Stimulated activated naive B cell treated with anti-CD40 and anti-IgM and Interleukin-4, amounts not matched to agents 10 μg/mL and 1 μg/mL and 100 μg/mL, for 72 hours (primary cell): ENCODE data around the gene ACO2.
A peak's percentile ranks its signal among the peaks of the same experiment; 100 is the strongest.
"Not testable (repeated sequence)": the region's sequence is repeated elsewhere in the genome, so short reads cannot be mapped to it uniquely, and the experiment has no call there.

Experiments used
- ATAC-seq, 2 donors: fragments of 150-1000 bp; cut with Tn5 transposase; replicated peaks; 2 replicates each; pipeline ENCODE4 v1.10.0; 2021; ENCODE audit warnings: moderate library complexity in 1 of 2
- DNase-seq: peaks from one replicate; pipeline ENCODE4 v3.0.0; 2021
- H3K27ac Mint-ChIP-seq: one replicate; pipeline ENCODE4 v1.8.0; 2022; ENCODE audit warnings: mild to moderate bottlenecking, mixed read lengths
- H3K27me3 Mint-ChIP-seq, 2 donors: one replicate each; pipeline ENCODE4 v1.8.0; 2022; ENCODE audit warnings: mixed read lengths in 2 of 2
- H3K36me3 Mint-ChIP-seq, 2 donors: one replicate each; pipeline ENCODE4 v1.8.0; 2022; ENCODE audit warnings: mixed read lengths in 2 of 2, mild to moderate bottlenecking in 1 of 2
- H3K4me1 Mint-ChIP-seq, 2 donors: one replicate each; pipeline ENCODE4 v1.8.0; 2022; ENCODE audit warnings: mixed read lengths in 2 of 2, mild to moderate bottlenecking in 1 of 2
- H3K4me3 Mint-ChIP-seq, 2 donors: one replicate each; pipeline ENCODE4 v1.8.0; 2022; ENCODE audit warnings: mild to moderate bottlenecking in 2 of 2, mixed read lengths in 2 of 2, moderate library complexity in 1 of 2
- H3K9me3 Mint-ChIP-seq, 2 donors: one replicate each; pipeline ENCODE4 v1.8.0; 2022; ENCODE audit warnings: mixed read lengths in 2 of 2, mild to moderate bottlenecking in 1 of 2

Gene ACO2

GRCh38 chr22:41540365-41540764 is 71.4 kb downstream of the ACO2 start:
- ATAC-seq (no peak), DNase-seq (no peak)
- peaks cover 19 to 47% of the 10 kb centered on the region in 2 donors for H3K36me3 Mint-ChIP-seq
- H3K27me3 Mint-ChIP-seq = no peaks in the 10 kb centered on the region
- H3K4me3 Mint-ChIP-seq = no peak overlapping the region
- H3K27ac Mint-ChIP-seq = no peak overlapping the region
- peaks cover 36 to 56% of the 10 kb centered on the region in 2 donors for H3K4me1 Mint-ChIP-seq
- no peaks in the 10 kb centered on the region for H3K9me3 Mint-ChIP-seq

DNA sequence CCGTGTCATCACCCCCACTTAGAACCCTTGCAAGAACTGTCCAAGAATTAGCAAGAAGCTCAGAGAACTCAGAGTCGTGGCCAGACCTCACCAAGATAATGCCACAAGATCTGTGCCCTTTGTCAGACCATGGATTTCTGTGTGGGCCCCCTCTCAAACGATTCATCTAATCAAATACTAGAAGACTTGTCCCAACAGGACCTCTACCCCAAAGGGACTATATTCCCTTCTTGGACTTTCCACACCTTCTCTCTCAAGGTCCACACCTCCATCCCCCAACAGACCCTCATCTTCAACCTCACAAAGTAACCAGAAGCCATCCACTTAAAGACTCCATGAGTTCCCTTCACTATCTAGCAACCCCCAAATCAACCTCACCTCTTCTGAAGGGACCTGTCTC is 72.6 kb downstream of the ACO2 start:
- H3K4me1 Mint-ChIP-seq = peaks cover 36 to 57% of the 10 kb centered on the region in 2 donors
- no peaks in the 10 kb centered on the region for H3K27me3 Mint-ChIP-seq
- DNase-seq (no peak), ATAC-seq (no peak)
- no peak overlapping the region for H3K27ac Mint-ChIP-seq
- no peaks in the 10 kb centered on the region for H3K9me3 Mint-ChIP-seq
- peak overlapping the region; percentile 13 to 97 for H3K4me3 Mint-ChIP-seq
- peaks cover 19 to 46% of the 10 kb centered on the region in 2 donors for H3K36me3 Mint-ChIP-seq

- Mint-ChIP-seq H3K4me1 (peaks cover 36 to 57% of the 10 kb centered on the region in 2 donors), H3K27me3 (no peaks in the 10 kb centered on the region), H3K27ac (peak overlapping the region; percentile 74), H3K4me3 (peak overlapping the region; percentile 97), H3K36me3 (peaks cover 19 to 42% of the 10 kb centered on the region in 2 donors), H3K9me3 (no peaks in the 10 kb centered on the region)
- no peak for DNase-seq
- ATAC-seq = no peak
Measured at GRCh38 chr22:41542224-41542623, 73.3 kb downstream of the ACO2 start.

DNA sequence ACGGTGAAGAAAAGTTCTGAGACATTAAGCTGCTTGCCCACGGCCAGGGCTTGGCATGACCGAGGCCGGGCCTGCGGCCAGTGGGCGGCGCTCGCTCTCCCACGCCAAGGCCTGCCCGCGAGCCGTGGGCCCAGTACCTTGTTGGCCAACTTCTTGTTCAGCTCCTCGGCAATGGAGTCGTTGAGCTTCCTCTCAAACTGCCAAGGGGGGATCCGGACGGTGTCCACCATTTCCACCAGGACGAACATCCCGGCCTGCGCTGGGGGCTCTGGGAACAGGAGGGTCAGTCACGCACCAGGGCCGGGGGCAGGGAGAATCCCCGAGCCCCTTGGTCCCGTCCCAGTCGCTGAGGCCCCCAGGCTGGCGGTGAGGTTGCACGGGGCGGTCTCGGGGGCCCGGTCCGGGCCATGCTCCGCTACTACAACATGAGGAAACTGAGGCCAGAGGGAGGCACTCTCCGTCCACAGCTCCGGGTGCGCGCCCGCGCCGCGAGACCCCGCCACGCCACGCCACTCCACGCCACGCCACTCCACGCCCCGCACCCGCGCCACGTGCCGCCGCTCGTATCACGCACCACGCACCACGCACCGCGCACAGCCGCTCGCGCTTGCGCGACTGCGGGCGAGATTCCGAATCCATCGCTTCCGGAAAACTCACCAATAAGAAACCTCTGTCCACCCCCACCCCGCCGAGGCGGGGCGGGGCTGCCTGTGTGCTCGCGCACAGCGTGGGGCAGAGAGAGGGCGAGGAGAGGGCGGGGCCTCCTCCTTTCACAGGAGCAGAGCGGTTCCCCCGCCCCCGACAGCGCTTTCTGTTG is 75.1 kb downstream of the ACO2 start, which contains the start of gene POLR3H:
TSS of gene POLR3H (minus strand) at position 617 of the 817 bp plus-strand sequence. CDS start at position 248, 369 bp downstream.
- Mint-ChIP-seq H3K36me3 (peaks cover 16 to 32% of the 10 kb centered on the region in 2 donors), H3K4me1 (peaks cover 36 to 57% of the 10 kb centered on the region in 2 donors), H3K27ac (peak within 1 kb of the TSS; percentile 97), H3K27me3 (peaks cover 0 to under 1% of the 10 kb centered on the region in 2 donors), H3K9me3 (no peaks in the 10 kb centered on the region), H3K4me3 (peak within 1 kb of the TSS; percentile 97)
- ATAC-seq (peak; percentile 95 to 98), DNase-seq (peak; percentile 94)

DNA sequence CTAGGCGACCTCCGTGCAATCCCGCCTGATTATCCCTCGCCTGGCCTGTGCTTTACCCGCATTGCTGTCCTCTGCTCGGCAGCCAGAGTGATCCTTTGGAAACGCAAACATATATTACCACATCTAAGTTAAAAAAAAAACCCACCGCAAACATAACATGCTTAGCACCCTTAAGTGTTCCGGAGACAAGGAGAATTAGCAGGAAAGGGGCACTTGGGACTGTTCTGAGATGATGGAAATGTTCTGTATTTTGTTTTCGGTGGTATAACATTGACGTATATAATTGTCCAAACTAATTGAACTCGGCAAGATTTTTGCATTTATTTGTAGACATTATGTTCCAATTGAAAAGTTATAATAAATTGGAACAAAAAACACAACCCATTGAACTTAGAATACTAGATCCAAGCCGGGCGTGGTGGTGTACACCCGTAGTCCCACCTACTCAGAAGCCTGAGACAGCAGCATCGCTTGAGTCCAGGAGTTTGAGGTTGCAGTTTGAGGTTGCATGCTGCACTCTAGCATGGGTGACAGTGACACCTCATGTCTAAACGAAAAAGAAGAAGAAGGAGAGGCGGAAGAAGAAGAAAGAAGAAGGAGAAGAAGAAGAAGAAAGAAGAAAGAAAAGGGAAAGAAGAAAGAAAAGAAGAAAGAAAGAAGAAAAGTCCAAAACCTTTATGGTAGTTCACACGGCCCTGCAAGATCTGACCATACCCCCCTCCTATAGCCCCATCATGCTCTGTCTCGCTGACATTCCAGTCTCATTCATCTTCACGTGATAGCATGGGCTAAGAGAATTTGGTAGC is 76.0 kb downstream of the ACO2 start:
- peak overlapping the region; percentile 97 for H3K4me3 Mint-ChIP-seq
- peaks cover 12 to 25% of the 10 kb centered on the region in 2 donors for H3K36me3 Mint-ChIP-seq
- H3K27ac Mint-ChIP-seq = peak overlapping the region; percentile 97
- peaks cover 0 to 4% of the 10 kb centered on the region in 2 donors for H3K27me3 Mint-ChIP-seq
- DNase-seq (peak; percentile 28), ATAC-seq (peak; percentile 39 to 52)
- H3K4me1 Mint-ChIP-seq = peaks cover 31 to 56% of the 10 kb centered on the region in 2 donors
- no peaks in the 10 kb centered on the region for H3K9me3 Mint-ChIP-seq

GRCh38 chr22:41548830-41549211 is 79.9 kb downstream of the ACO2 start:
- no peak for DNase-seq
- Mint-ChIP-seq H3K4me3 (no peak overlapping the region), H3K27ac (peak overlapping the region; percentile 27), H3K9me3 (no peaks in the 10 kb centered on the region), H3K36me3 (peaks cover 2 to 5% of the 10 kb centered on the region in 2 donors), H3K4me1 (peaks cover 8 to 16% of the 10 kb centered on the region in 2 donors), H3K27me3 (peaks cover 12 to 15% of the 10 kb centered on the region in 2 donors)
- ATAC-seq = no peak

GRCh38 chr22:41550952-41551491 is 82.1 kb downstream of the ACO2 start:
- no peak overlapping the region for H3K4me3 Mint-ChIP-seq
- peaks cover 12 to 15% of the 10 kb centered on the region in 2 donors for H3K27me3 Mint-ChIP-seq
- no peaks in the 10 kb centered on the region for H3K9me3 Mint-ChIP-seq
- no peak for DNase-seq
- H3K36me3 Mint-ChIP-seq = no peaks in the 10 kb centered on the region
- H3K4me1 Mint-ChIP-seq = no peaks in the 10 kb centered on the region
- no peak for ATAC-seq
- no peak overlapping the region for H3K27ac Mint-ChIP-seq

GRCh38 chr22:41551877-41552582 is 83.1 kb downstream of the ACO2 start:
- DNase-seq (no peak), ATAC-seq (no peak)
- Mint-ChIP-seq H3K4me3 (no peak overlapping the region), H3K36me3 (no peaks in the 10 kb centered on the region), H3K27me3 (peaks cover 16 to 25% of the 10 kb centered on the region in 2 donors), H3K9me3 (no peaks in the 10 kb centered on the region), H3K27ac (no peak overlapping the region), H3K4me1 (no peaks in the 10 kb centered on the region)

DNA sequence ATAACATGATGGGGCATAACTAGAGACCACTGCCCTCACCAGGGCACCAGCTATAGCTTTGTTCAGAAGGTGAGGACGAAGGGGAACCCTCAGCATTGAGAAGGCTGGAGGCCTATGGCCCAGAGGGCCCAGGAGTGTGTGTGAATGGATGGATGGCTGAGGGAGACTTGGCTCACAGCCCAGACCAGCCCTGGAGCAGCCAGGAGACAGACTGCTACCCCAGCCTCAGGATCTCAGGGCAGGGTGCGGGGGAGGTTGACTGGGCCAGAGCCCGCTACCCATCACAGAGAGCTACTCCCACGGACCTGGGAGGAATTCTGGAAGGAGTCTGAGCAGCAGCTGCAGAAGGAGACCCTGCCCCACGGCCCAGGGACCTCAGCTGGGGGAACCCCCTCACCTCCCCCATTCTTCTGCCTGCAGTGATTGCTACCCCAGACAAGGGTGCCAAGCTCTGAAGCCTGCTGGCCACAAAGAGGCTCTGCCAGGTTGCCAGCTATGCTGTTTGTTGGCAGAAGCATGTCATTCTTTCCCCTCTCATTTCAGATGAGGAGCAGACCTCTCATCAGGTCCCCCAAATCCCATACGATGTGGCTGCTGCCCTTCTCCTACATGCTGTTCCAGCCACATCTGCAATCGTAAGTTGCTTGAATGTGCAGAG is 86.5 kb downstream of the ACO2 start:
- Mint-ChIP-seq H3K4me1 (peaks cover 2 to 5% of the 10 kb centered on the region in 2 donors), H3K36me3 (no peaks in the 10 kb centered on the region), H3K9me3 (no peaks in the 10 kb centered on the region), H3K27me3 (peaks cover 32 to 48% of the 10 kb centered on the region in 2 donors), H3K27ac (no peak overlapping the region), H3K4me3 (no peak overlapping the region)
- ATAC-seq (no peak), DNase-seq (no peak)

- Mint-ChIP-seq H3K9me3 (no peaks in the 10 kb centered on the region), H3K4me1 (peaks cover 2 to 12% of the 10 kb centered on the region in 2 donors), H3K36me3 (no peaks in the 10 kb centered on the region), H3K4me3 (no peak overlapping the region), H3K27me3 (peaks cover 43 to 59% of the 10 kb centered on the region in 2 donors), H3K27ac (no peak overlapping the region)
- ATAC-seq = no peak
- no peak for DNase-seq
Measured at GRCh38 chr22:41556561-41556960, 87.6 kb downstream of the ACO2 start.

DNA sequence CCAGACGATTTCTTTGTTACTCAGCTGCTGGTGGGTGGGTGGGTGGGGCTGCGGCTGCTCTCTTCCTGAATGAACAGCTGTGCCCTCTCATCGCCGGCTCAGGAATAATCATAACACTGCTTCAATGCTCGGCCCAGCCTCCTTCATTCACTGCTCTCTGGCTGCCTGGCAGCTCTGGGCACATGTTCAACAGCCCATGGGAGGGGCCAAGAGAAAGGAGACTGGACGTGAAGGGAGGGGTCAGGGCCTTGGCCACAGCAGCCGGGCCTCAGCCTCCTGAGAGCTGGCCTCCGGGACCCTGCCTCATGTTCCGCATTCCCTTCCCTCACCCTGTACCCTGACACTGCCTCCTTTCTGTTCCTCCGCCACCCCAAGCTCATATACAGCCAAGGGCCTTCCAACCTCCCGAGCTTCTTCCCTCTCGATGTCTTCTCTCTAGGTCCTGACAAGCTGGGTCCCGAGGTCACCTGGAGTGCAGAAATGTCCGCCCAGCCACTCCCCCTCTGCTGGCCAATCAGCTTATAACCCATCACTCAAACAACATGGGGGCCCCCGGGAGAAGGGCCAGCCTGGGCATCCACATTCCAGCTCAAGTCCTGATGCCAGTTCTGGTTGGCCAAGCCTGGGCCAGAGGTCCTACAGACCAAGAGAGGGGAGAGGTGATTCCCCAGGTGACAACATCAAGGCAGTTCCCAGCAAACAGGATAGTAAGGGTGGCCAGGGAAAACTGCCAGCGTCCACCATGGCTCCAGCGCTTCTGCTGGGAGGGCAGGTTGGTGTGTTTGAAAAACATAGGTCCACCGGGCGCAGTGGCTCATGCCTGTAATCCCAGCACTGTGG is 88.7 kb downstream of the ACO2 start:
- H3K36me3 Mint-ChIP-seq = no peaks in the 10 kb centered on the region
- H3K4me3 Mint-ChIP-seq = no peak overlapping the region
- peaks cover 49 to 69% of the 10 kb centered on the region in 2 donors for H3K27me3 Mint-ChIP-seq
- no peak overlapping the region for H3K27ac Mint-ChIP-seq
- no peaks in the 10 kb centered on the region for H3K9me3 Mint-ChIP-seq
- ATAC-seq = peak in 1 of 2 donors; percentile 31
- H3K4me1 Mint-ChIP-seq = peaks cover 2 to 12% of the 10 kb centered on the region in 2 donors
- no peak for DNase-seq

DNA sequence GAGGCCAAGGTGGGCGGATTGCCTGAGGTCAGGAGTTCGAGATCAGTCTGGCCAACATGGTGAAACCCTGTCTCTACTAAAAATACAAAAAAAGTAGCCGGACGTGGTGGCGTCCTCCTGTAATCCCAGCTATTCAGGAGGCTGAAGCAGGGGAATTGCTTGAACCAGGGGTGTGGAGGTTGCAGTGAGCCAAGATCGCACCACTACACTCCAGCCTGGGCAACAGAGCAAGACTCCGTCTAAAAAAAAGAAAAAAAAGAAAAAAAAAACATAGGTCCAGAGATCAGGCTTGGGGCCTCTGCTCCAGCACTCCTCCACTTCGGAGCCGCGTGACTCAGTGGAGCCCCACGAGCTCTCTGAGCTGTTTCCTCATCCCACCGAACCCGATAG is 89.3 kb downstream of the ACO2 start:
- H3K27ac Mint-ChIP-seq, ATAC-seq, H3K9me3 Mint-ChIP-seq, H3K4me3 Mint-ChIP-seq, DNase-seq, H3K36me3 Mint-ChIP-seq: not testable (repeated sequence)
- Mint-ChIP-seq H3K4me1 (peaks cover 2 to 12% of the 10 kb centered on the region in 2 donors), H3K27me3 (peaks cover 51 to 70% of the 10 kb centered on the region in 2 donors)

- peaks cover 2 to 12% of the 10 kb centered on the region in 2 donors for H3K4me1 Mint-ChIP-seq
- no peaks in the 10 kb centered on the region for H3K36me3 Mint-ChIP-seq
- ATAC-seq (no peak), DNase-seq (no peak)
- no peaks in the 10 kb centered on the region for H3K9me3 Mint-ChIP-seq
- H3K27me3 Mint-ChIP-seq = peaks cover 50 to 70% of the 10 kb centered on the region in 2 donors
- H3K4me3 Mint-ChIP-seq = no peak overlapping the region
- no peak overlapping the region for H3K27ac Mint-ChIP-seq
Measured at GRCh38 chr22:41560095-41560471, 91.2 kb downstream of the ACO2 start.
